IPS DF 19.7 (cell line): ENCODE measurements around the gene WSCD1.

Experiments
- DNase-seq: peaks from one replicate; pipeline ENCODE4 v3.0.0-alpha.2; 2013; ENCODE audit warnings: low read depth, low spot score

The WSCD1 gene

DNA sequence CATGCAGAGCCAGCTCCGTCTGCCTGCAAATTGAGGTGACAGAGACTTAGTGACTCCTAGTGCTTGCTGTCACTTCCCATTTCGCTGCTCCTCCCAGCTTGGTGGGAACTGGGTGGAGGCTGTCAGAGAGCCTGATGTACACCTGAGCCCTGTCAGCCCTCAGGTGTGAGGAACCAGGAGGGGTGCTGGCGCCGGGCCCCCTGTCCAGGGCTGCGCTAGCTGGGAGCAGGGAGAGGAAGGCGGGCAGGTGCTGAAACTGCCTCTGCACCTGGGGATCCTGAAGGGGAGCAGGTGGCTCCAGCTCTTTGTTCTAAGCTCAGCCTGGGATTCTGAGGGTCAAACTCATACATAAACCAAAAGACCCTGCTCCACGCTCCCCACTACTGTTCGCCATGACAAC lies 10.8 kb upstream of the WSCD1 start:
- no peak for DNase-seq

DNA sequence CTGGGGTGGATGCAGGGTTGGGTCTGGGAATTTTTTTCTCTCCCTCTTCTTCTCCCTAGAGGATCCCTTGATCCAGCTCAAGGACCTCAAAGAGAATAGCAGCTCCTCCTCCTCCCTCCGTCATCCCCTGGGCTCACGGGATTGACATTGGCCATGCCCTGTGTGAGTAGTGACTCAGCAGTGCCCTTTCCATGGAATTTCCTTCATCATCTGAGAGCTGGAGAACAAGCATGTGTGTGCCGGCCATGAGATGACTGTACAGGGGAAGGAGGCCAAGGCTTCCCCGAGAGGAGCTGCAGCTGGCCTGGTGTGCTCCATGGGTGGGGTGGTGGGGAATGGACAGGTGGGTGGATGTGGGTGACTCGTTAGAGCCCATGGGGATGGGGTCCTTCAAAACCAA lies 8.9 kb upstream of the WSCD1 start:
- DNase-seq, result no peak

DNA sequence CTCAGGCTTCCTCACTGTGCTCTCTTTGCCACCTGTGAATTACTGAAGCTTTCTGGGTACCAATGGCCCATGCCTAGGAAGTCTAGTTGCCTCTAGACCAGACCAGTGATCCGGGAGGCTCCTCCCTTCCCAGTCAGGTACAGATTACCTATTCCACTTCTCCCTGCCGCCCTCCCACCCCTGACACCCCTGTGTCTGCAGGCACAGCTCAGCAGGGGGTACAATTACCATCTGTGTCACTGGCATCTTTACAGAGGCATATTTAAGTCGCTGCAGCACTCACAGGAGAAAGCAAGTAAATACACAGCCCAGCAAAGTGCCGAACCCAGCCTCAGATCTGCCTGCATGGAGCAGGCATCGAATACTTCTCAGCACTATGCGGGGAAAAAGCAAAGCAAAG lies 5.3 kb upstream of the WSCD1 start:
- no peak for DNase-seq

DNA sequence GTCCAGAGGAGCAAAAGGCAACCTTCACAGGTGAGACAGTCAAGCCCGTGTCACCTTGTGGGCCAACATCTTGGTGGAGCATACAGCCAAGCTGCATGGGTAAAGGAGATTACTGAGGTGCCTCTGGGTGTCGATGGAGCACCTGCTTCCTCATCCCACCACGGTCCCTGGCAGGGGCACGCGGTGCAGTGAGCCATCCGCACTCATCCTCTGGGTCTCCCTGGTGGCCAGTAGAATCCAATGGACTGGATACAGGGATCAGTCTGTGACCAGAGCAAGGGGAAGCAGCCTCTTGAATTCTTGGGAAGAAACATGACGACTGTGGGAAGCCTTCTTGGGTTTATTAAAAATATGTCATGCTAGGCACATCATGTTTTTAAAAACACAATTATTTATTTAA lies 4.8 kb upstream of the WSCD1 start:
- DNase-seq, result no peak

DNA sequence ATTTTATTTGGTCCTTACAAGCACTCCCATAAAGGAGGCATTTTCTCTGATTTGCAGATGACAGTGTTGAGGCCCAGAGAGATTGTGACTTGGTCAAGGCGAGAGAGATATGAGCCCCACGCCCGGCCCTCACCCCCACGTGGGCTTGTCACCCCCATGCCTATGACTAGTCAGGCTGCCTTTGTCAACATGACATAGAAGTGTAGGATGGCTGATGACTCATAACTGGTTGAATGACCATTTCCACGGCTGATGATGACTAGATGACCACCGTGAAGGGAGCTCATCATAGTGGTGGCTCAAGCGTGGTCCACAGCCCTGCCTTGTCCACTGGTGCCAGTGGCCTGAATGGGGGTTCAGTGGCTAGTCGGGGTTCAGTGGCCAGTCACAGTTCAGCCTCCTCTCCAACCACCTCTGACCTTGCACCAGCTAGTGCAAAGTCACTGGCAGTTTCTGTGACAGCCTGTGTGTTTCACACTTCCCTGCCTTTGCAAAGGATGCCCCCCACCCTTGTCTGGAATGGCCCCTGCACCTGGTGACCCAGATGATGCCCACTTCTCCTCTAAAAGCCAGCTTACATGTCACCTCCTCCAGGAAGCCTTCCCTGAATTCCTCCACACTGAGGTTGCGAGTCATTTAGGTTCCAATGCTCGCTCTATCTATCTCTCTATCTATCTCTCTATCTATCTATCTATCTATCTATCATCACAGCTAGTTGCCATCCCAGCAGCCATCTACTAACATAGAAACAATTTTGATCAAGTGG lies 3.8 kb upstream of the WSCD1 start:
- DNase-seq, result no peak

DNA sequence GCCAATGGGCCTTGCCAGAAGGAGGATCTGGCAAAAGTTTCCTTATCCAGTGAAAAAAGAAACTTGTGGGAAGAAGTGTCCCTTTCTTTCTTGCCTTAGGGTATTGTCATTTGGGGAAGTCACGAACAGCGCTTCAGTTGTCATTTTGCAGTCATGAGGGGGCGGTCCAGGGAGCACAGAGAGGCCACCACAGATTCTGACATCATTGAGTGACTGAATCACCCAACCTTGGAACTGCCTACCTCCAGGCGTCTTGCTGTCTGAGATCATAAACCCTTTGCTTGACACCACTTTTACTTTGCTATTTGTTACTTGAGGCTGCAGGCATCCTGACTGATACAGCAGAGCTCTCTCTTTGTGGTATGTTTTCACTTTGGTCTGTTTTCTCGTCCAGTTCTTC lies 3.1 kb upstream of the WSCD1 start:
- no peak for DNase-seq

DNA sequence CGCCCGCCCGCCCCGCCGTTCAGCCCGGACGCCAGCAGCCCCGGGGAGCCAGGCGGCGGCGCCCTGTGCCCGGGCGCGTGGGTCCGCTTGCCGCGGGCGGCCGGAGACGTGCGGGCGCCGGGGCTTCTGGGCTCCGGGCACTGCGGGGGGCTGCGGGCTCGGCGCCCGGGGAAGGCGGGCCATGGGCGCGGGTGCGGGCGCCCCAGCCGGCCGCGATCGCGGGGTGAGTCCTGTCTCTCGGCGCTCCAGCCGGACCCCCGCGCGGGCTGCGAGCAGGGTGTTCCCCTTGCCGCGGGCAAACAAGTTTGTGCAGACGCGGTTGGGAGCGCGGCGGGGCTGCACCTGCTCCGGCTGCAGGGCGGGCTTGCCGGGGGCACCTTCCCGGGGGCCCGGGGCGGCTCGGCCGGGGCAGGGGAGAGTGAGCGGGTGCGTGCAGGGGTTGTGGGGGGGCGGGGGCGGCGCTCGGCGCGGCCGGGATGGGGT lies 292 bp downstream of the WSCD1 start:
- no peak for DNase-seq

DNA sequence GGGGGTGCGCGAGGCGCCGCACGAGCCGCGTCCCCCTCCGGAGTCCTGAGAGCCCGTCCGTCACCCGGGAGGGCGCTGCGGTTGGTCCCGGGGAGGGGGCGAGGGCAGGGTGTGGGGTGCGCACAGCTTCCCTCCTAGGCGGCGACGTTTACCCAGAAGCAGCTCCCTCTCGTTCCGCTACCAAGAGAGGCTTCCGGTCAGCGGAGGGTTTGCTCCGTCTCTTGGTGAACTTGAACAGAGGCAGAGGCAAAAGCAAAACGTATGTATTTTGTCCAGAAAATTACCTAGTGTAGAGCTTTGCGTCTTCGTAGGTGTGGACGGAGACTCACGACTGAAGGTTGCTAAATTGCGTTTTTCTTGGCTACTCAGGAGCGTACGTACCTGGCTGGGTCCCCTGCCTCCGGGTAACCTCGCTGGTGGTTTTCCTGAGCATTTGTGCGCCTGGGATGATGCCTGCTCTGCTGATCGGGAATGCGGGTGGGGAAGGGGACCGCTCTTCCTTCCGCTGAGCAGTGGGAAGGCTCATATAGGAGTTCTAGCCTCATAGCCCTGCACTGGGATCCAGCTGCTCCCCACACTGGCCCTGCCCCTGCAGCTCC lies 833 bp downstream of the WSCD1 start:
- no peak for DNase-seq

DNA sequence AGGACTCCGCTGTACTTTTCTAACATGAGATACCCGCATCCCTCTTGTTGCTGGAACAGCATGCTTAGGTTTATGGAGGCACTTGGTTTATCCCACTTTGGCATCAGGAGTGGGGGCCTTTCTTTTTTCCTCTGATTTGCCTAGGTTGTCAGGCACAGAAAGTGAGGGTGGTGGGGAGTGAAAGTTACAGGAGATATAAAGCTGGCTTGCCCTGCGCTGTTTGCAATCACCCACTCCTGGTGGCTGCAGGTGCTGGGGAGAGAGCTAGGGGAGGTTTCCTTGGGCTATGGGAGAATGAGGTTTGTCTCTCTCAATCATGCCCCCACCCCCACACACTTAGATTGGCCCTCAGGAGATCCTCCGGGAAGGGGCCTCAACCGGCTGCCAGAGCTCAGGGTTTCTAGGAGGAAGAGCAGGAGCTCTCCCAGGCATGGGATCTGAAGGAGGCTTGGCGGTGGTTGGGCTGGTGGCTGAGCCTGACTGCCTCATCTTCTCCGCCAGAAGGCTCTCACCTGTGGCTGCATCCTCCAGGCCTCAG lies 1.4 kb downstream of the WSCD1 start:
- DNase-seq, result no peak

DNA sequence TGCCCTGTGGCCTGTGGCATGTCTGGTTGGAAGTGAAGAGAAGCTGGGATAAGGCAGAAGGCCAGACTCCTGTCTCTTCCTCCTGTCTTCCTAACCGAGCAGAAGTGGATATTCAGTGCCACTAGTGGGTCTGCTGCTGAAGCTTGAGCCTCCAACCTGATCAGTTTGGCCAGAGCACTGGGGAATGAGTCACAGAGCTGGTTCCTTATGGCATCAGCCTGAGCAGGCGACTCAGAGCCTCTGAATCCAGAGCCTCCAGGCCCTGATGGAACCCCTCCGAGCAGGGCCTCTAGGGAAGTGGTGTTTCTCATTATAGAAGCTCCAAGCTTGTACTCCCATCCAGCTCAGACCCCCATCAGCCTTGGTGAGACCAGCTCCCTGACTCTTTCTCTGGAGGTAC lies 2.0 kb downstream of the WSCD1 start:
- DNase-seq, result no peak

DNA sequence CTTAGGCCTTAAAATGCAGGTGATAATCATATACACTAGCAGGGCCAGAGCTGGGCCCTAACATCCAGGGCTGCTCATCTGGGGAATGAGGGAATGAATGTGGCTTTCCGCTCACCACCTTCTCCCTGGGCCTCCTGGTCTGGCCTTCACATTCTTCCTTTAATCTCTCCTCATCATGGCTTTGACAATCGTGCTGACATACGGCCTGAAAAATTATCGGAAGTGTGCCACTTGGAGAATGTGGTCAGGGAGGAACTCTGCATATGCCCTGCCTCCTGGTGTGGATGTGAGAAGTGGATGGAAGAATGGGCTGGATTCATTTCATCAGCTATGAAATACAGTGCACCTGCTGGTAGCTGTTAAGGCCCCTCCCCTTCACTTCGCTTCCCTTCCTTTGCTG lies 2.4 kb downstream of the WSCD1 start:
- DNase-seq, result no peak

DNA sequence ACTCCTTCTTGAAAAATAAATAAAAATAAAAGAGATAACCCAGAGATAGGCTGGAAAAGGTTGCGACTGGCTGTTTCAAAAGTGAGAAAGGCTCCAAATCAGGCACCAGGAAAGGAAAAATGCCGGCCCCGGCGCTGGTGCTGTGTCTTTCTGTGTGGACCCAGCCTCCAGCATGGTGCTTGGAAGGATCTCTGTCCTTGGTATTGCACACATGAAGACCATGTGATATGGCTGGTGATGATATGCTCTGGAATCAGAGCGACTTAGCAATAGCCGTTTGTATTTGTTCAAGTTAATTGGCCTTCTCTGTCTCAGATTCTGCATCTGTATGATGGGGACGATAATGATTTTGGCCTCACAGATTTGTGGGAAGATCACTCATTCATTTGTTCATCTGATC lies 3.4 kb downstream of the WSCD1 start:
- DNase-seq, result no peak

DNA sequence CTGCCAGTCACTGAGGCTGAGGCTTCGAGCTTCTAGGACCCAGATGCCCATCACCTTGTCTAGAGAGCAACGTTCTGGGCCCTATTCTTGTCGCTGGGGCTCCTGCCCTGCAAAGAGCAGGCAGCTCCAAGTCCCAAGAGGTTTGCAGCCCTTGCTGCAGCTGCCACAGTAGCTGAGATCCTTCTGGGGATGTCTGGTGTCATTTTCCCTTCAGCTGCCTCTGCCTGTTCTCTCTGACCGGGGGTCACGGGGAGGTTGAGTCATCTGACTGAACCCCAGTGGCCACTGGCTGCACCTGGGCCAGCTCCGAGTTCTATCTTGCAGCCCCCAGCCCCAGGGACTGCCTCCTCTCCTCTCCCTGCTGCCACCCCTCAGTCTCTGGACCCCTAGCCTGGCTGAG lies 4.9 kb downstream of the WSCD1 start:
- DNase-seq, result no peak

DNA sequence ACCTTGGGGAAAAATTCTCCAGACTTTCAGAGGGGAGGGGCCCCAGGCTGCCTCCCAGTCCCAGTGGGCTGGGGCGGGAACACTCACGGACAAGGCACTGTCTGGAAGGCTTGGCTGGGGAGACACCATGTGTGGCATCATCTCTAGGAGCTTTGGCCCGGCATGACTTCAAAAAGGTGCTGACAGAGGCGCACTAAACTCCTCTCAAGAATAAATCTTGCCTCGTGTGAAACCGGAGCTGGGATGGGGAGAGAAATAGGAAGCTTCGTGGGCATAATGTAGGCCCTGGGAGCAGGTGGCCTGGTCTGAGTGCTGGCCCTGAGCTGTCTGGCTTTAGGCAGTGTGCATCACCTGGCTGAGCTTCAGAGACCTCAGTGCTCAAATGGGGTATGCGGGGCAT lies 5.7 kb downstream of the WSCD1 start:
- DNase-seq, result no peak

DNA sequence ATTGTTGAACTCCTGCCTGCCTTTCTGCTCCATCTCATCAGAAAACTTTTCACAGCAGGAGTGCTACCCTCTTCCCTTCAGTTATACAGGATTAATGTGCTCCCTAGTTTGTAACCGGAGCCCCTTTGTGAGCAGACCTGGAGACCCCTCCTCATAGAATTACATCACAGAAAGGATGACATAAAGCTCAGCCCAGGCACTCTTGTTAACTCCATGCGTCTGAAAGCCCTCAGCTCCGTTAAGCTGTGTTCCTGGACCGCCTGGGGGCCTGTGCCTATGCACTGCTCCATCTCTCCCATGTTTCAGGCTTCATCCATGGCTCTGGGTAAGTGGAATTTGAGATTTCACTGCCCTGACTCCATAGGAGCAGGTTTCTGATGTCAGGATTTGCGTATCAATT lies 7.6 kb downstream of the WSCD1 start:
- DNase-seq, result no peak

DNA sequence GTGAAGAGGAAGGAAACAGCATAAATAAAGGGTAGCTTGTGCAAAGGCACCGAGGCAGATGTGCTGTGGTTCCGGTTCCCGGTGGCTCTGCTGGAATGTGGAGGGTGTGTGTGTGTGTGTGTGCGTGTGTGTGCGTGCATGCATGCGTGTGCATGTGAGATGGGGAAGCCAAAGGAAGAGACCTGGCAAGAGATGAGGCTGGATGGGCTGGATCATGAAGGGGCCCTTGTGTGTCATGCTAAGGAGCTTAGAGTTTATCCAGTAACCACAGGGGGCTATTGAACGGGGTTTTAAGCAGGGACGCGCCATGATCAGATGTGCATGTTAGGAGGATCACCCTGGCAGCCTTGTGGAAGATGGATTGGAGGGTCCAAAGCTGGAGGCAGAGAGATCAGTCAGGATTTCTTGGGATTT lies 8.3 kb downstream of the WSCD1 start:
- no peak for DNase-seq

DNA sequence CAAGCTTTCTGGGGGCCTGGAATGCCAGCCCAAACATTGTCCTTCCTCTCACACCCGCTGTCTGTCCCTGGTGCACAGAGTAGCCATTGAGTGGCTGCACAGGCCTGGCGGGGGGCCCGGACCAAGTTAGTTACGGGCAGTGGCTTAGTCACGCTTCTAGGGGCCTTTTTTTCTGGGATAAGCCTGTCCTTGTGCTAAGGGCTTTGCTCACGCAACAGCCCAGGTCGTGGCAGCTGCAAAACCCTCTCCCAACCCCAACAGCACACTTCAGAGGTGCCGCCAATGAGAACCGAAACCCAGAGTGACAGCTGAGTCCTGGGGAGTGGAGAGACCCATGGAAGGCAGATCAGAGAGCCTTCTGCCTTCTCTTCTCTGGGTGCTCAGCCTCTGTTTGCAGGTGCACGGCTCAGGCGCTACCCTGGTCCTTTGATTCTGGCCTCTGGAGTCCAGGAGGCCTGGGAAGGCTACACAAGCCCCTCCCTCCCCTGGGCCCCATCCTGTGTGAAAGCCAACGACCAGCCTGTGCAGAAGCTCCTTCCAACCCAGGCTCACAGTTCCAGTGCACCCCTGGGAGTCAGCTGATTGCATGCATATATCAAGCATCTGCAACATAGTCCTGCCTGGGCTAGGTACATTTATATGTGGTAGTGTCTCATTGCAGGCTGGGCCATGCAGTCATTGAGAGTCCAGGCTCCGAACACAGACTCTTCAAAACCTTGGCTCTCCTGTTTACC lies 9.1 kb downstream of the WSCD1 start:
- no peak for DNase-seq

DNA sequence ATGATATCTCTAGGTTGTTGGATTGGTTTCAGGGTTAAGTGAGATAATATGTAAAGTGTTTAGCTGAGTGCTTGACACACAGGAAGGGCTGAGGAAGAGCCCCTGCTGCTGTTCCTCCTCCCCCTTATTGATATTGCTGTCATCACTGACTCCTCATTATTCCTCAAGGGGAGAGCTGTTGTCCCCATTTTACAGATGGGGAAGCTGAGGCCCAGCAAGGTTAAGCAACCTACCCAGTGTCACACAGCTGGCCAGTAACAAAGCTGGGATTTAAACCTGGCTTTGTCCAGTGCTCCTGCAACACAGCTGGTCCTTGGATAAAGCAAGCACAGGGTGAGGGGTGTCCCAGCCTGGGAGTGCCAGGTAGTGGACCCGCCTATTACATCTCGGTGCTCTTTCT lies 9.8 kb downstream of the WSCD1 start:
- no peak for DNase-seq

DNA sequence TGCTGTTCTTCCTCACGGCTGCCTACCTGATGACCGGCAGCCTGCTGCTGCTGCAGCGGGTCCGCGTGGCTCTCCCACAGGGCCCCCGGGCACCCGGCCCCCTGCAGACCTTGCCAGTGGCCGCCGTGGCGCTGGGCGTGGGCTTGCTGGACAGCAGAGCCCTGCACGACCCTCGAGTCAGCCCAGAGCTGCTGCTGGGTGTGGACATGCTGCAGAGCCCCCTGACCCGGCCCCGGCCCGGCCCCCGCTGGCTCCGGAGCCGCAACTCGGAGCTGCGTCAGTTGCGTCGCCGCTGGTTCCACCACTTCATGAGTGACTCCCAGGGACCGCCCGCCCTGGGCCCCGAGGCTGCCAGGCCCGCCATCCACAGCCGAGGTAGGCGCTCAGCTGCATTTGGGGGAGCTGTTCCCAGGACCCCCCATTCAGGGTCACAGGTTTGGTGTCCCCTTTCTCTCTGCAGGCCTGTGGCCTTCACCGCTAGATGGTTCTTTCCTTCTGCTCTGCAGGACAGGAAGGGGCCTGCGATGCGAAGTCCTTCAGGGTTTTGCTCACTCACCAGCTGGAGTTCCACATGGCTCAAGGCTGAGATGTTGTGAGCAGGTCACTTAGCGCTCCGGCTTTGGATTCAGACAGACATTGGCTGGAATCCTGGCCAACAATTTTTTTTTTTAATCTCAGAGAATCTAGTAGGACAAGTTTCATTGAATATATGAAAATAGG lies 10.7 kb downstream of the WSCD1 start:
- no peak for DNase-seq

DNA sequence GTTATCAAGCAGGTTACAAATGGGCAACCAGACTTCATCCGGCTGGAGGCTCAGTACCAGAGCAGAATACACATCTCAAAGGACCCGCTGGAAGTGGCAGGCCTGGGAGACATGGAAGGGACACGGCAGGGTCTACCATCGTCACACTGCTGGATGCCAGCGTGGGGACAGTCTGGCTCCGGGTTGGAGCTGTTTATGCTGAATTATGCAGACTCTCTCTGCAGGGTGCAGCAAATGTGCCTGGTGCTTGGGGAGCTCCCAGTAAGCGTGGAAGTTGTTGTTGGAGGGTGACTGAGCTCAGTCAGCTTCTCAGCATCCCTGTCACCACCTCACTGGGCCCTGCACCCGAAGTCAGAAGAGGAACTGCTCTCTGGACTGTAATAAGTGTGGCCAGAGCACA lies 12.2 kb downstream of the WSCD1 start:
- no peak for DNase-seq

DNA sequence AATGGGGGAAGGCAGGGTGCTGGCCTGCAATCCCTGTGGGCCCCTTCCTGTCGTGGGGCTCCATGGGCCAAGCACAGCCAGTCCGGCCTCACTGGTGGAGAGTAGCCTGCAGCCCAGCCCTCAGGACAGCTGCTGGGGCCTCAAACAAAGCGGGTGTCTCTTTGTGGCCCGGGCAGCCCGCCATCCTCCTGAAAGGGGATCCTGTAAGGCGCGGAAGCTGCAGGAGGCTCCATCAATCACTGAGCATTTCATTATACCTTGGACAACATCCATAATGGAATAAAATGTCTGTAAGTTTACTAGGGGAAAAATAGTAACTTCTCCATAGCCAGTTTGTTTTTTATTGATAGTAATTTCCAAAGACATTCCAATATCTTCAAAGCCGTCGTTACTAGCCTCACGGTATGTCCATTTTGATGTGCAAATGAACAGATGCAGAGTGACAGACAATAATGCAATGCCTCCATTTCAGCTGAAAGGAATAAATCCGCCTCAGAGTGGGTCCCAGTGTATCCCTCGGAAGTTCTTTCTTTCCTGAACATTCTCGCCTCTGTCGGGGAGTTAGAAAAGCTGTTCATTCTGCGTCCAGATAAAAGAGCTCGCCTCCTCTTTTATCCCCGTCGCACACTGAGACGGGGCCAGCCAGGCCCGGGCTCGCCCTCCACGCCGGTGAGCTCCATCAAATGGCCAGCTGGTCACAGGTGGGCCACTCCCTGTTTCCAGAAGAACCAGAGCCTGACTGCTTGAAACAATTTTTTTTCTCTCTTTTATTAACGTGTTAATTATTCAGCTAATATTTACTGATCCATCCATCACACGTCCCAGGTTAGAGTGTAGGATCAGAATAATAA lies 14.4 kb downstream of the WSCD1 start:
- DNase-seq, result no peak
